ENCODE data around the gene FBH1.
"Not testable (repeated sequence)": the region's sequence is repeated elsewhere in the genome, so short reads cannot be mapped to it uniquely, and the experiment has no call there.

Gene FBH1

DNA sequence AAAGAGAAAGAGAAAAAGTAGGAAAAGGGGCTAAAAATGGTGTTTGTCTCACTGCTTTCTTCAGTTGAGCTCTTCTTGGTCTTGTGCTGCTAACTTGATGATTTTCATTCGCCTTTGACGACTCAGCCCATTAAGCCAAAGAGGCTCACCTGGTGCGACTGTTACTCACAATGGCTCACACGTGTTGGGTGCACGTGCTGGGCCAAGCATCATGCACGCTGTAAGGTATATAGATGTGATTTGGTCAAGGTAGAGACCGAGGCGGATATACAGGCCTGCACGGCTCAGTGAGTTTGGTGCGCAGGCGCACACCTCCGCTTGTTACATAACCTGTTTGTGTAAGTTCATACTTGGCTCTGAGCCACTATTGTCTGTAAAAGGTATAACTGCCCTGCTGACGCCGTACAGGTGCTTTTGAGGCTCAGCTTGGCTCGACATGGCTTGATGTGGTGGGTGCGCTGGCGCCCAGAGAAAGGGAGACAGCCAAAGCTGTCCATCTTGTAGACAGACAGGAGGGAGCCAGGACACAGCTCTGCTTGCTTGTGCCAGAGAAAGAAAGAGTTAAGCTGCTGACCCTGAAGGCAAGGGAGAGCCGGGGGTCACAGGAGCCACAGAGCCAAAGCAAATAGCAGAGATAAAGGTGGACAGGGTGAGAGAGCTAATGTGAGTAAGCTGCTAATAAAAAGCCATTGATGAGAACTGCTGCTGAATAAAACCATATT lies 33.9 kb upstream of the FBH1 start:
- no peak for DNase-seq (ENCODE audit: extremely low read depth, low read depth)
- TF ChIP-seq, protein P1, sequence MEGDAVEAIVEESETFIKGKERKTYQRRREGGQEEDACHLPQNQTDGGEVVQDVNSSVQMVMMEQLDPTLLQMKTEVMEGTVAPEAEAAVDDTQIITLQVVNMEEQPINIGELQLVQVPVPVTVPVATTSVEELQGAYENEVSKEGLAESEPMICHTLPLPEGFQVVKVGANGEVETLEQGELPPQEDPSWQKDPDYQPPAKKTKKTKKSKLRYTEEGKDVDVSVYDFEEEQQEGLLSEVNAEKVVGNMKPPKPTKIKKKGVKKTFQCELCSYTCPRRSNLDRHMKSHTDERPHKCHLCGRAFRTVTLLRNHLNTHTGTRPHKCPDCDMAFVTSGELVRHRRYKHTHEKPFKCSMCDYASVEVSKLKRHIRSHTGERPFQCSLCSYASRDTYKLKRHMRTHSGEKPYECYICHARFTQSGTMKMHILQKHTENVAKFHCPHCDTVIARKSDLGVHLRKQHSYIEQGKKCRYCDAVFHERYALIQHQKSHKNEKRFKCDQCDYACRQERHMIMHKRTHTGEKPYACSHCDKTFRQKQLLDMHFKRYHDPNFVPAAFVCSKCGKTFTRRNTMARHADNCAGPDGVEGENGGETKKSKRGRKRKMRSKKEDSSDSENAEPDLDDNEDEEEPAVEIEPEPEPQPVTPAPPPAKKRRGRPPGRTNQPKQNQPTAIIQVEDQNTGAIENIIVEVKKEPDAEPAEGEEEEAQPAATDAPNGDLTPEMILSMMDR (IDR thresholded peaks at IDR 0.05; ENCODE audit: low read depth, low read length): no peak

DNA sequence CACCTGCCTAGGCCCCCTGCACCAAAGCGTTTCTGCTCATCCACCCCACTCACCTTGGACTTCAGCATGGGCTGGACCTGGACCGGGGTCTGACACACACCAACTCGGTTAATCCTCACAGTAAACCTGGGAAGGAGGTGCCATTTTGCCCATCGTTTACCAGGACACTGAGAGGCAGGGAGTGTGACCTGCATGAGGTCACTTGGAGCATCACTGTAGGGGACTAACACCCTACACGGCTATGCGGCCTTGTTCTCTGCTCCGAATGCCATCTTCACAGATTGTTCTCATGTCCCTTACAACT lies 33.4 kb upstream of the FBH1 start:
- TF ChIP-seq, protein P1 (IDR thresholded peaks at IDR 0.05; ENCODE audit: low read depth, low read length): no peak
- no peak for DNase-seq (ENCODE audit: extremely low read depth, low read depth)

DNA sequence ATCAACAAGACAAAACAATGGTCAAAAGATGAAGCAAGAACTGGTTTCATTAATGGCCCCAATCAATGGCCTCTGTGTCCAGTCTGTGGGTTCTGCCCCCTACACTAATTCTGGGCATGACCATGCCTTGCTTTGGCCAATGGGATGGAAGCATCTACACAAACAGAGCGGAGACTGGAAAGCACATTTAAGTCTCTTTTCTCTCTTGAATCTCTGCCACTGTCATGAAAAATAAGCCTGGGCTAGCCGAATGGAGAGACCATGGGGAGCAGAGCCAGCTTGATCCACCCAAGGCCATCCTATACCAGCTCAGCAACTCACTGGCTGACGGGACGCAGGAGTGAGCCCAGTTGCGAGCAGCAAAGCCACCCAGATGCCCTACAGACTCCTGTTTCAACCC lies 31.2 kb upstream of the FBH1 start:
- TF ChIP-seq, protein P1 (IDR thresholded peaks at IDR 0.05; ENCODE audit: low read depth, low read length): no peak
- DNase-seq (ENCODE audit: extremely low read depth, low read depth): no peak

DNA sequence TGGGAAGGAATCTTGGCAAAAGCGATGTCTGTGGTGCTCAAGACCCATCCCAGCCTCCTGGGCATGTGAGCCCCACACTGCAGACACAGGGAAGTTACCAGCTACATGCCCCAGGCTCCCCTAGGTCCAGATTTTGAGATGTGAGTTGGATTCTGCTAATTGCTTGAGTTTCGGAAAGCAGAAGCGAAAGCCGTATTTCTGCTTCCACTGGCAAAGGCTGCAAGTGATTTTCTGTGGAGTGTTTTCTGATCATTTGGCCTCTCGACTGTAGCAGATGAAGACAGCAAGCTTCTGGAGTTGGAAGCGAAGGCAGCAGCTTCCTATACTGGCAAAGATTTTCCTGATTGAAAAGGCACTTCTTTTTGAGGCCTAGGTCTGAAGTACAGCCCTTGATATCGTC lies 30.0 kb upstream of the FBH1 start:
- DNase-seq (ENCODE audit: extremely low read depth, low read depth): no peak
- TF ChIP-seq, protein P1 (IDR thresholded peaks at IDR 0.05; ENCODE audit: low read depth, low read length): no peak

DNA sequence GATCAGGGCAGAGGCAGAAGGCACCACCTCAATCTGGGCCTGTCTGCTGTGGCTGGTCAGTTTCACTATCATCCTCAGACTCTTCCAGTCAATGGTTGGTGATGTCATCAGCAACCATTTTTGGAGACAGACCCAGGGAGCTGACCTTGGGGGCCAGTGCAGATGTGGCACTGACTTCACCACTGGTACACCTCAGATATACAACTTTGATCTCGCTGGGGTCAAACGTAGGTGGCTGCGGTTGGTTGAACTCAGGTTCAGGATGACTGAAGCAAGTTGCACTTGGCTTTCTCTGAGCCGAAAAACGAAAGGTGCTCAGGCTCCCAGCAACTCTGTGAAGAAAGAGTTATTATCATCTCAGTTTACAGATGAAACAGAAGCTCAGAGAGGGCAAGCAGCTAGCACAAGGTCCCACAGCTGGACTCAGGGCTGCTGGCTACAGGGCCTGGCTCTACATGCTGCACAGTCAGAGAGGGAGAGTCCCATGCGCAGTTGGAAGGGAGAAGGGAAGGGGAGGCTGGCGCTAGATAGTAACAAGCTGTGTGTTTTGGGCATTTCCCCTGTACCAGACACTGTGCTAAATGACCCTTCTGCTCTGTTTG lies 27.6 kb upstream of the FBH1 start:
- TF ChIP-seq, protein P1 (IDR thresholded peaks at IDR 0.05; ENCODE audit: low read depth, low read length): no peak
- DNase-seq (ENCODE audit: extremely low read depth, low read depth): no peak

DNA sequence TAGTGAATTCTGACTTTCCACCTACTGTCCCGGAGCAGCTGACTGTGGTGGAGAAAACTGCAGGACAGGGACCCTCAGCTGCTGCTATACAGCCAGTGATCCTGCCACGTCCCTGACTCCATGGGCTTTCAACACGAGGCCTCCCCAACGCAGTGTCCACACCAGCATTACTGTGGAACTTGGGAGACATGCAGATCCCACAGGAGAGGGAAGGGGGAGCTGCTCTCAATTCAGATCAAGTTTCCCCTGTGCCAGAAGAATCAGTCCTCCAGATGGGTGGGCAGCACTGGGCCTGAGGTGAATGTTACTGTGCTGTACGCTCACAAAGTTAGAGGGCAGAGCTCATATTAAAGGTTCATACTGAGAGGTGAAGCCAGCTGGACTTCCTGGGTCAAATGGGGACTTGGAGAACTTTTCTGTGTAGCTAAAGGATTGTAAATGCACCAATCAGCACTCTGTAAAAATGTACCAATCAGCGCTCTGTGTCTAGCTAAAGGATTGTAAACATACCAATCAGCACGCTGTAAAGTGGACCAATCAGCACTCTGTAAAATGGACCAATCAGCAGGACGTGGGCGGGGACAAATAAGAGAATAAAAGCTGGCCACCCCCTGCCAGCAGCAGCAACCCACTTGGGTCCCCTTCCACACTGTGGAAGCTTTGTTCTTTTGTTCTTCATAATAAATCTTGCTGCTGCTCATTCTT lies 26.9 kb upstream of the FBH1 start:
- not testable (repeated sequence) for DNase-seq (ENCODE audit: extremely low read depth, low read depth)

DNA sequence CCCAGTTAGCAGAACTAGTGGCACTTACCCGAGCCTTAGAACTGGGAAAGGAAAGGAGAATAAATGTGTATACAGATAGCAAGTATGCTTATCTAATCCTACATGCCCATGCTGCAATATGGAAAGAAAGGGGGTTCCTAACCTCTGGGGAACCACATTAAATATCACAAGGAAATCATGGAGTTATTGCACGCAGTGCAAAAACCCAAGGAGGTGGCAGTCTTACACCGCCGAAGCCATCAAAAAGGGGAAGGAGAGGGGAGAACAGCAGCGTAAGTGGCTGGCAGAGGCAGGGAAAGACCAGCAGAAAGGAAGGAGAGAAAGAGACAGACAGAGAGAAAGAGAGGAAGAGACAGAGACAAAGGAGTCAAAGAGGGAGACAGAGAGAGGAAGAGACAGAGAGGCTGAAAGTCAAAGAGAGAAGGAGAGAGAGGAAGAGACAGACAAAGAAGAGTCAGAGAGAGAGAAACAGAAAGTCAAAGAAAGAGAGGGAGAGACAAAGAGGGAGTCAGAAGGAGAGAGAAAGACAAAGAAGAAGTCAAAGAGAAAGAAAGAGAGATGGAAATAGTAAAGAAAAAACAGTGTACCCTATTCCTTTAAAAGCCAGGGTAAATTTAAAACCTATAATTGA lies 23.5 kb upstream of the FBH1 start:
- not testable (repeated sequence) for DNase-seq (ENCODE audit: extremely low read depth, low read depth)

DNA sequence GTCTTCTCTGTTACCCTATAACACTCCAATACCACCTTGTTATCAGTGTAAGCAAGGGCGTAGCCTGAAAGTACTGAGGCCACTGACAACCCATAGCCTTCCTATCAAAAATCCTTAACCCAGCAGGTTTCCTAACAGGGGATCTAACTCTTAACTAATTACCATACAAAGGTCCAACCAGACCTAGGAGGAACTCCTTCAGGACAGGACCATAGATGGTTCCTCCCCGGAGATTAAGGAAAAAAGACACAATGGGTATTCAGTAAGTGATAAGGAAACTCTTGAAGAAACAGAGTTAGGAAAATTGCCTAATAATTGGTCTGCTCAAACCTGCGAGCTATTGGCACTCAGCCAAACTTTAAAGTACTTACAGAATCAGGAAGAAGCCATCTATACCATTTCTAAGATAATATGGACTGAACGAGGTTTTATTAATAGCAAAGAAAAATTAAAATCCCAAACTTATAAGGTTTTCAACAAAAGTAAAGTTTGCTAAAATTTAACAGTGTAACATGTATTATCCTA lies 22.9 kb upstream of the FBH1 start:
- not testable (repeated sequence) for DNase-seq (ENCODE audit: extremely low read depth, low read depth)

DNA sequence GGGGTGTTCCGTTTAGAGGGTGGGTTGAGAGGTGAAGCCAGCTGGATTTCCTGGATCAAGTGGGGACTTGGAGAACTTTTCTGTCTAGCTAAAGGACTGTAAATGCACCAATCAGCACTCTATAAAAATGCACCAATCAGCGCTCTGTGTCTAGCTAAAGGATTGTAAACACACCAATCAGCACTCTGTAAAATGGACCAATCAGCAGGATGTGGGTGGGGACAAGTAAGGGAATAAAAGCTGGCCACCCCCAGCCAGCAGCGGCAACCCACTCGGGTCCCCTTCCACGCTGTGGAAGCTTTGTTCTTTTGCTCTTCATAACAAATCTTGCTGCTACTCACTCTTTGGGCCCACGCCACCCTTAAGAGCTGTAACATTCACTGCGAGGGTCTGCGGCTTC lies 21.7 kb upstream of the FBH1 start:
- DNase-seq (ENCODE audit: extremely low read depth, low read depth): not testable (repeated sequence)

All from AG09319 (cell line).